Endodermal cell (in vitro differentiated cells): ENCODE results near the gene SUPT3H. TPM values are rescaled to one million over a fixed set of nuclear protein-coding genes. Genes with fewer than 3 reads are reported as not detected.

Source experiments
- DNase-seq: peaks from one replicate; pipeline ENCODE4 v3.0.0-alpha.2; 2017
- H3K27ac ChIP-seq: 2 replicates; pipeline ENCODE4 v1.5.1; 2013; ENCODE audit warnings: mild to moderate bottlenecking, low read depth, low read length, moderate library complexity
- H3K27me3 ChIP-seq: 2 replicates; pipeline ENCODE4 v1.6.1; 2013; ENCODE audit warnings: mild to moderate bottlenecking, low read length, moderate library complexity; ENCODE audit not compliant: insufficient read depth, control insufficient read depth, poor library complexity, severe bottlenecking
- H3K36me3 ChIP-seq: 2 replicates; pipeline ENCODE4 v1.7.0; 2013; ENCODE audit warnings: mild to moderate bottlenecking, low read length, moderate library complexity; ENCODE audit not compliant: control insufficient read depth, insufficient read depth
- H3K4me1 ChIP-seq: one replicate; pipeline ENCODE4 v1.7.0; 2013; ENCODE audit warnings: low read length; ENCODE audit not compliant: control insufficient read depth, insufficient read depth
- H3K4me3 ChIP-seq: 2 replicates; pipeline ENCODE4 v1.5.1; 2013; ENCODE audit warnings: mild to moderate bottlenecking, low read length, moderate library complexity
- H3K9ac ChIP-seq: 2 replicates; pipeline ENCODE4 v1.6.1; 2013; ENCODE audit warnings: mild to moderate bottlenecking, low read length, moderate library complexity; ENCODE audit not compliant: poor library complexity, severe bottlenecking; ENCODE audit errors: extremely low read depth
- H3K9me3 ChIP-seq: 2 replicates; pipeline ENCODE4 v1.6.1; 2013; ENCODE audit warnings: mild to moderate bottlenecking, low read length, moderate library complexity; ENCODE audit not compliant: control insufficient read depth
- H3K27ac Mint-ChIP-seq: 2 replicates; pipeline ENCODE4 v1.8.0; 2020; ENCODE audit warnings: mixed read lengths
- H3K27me3 Mint-ChIP-seq: 2 replicates; pipeline ENCODE4 v1.8.0; 2021; ENCODE audit warnings: mild to moderate bottlenecking, mixed read lengths; ENCODE audit not compliant: insufficient read depth
- H3K36me3 Mint-ChIP-seq: 2 replicates; pipeline ENCODE4 v1.8.0; 2020; ENCODE audit warnings: low read depth, mixed read lengths
- H3K4me1 Mint-ChIP-seq: 2 replicates; pipeline ENCODE4 v1.8.0; 2020; ENCODE audit warnings: mixed read lengths
- H3K4me3 Mint-ChIP-seq: 2 replicates; pipeline ENCODE4 v1.8.0; 2020; ENCODE audit warnings: mild to moderate bottlenecking, moderate library complexity, mixed read lengths
- H3K9me3 Mint-ChIP-seq: 2 replicates; pipeline ENCODE4 v1.8.0; 2020; ENCODE audit warnings: mild to moderate bottlenecking, mixed read lengths
- CTCF ChIP-seq: fragments of 200-600 bp; sonication (generic); conservative IDR thresholded peaks from 2 replicates; pipeline ENCODE4 v1.5.0; 2021; ENCODE audit warnings: antibody characterized with exemption, mild to moderate bottlenecking
- WGBS, 2 experiments: methylation state at CpG; one replicate each; pipeline versions ENCODE4 v1.1.5 to v1.1.7; 2013; ENCODE audit warnings: missing lambda C conversion rate in 2 of 2, mixed read lengths in 1 of 2; ENCODE audit not compliant: insufficient coverage in 1 of 2, insufficient read length in 1 of 2; 5-methylcytosine and 5-hydroxymethylcytosine counted together
- total RNA-seq, 2 donors: library from RNA; stranded (reverse); fragmentation: NEBNext Ultra II Directional in 1 of 2; extraction: Animal tissue kit (Norgen Biotek cat#: 25700) in 1 of 2; gene quantifications; 2 replicates in 1 of 2; 3 replicates in 1 of 2; pipeline ENCODE4 v1.2.1, GENCODE V29; 2021

Gene SUPT3H
- total RNA-seq, 2 donors from 2014 or later, result 32.4 to 34.7 TPM

GRCh38 chr6:45078432-45078831 is 299.3 kb downstream of the SUPT3H start:
- WGBS, 2 experiments, result 67% methylated on average over 1 of the region's 3 CpGs; no CpG with 5 or more reads in 1 of the 2 experiments
- H3K4me1 Mint-ChIP-seq, result peaks cover 4% of the 10 kb centered on the region

GRCh38 chr6:45076217-45076930 is 301.4 kb downstream of the SUPT3H start:
- WGBS, 2 experiments, result 91 to 100% methylated on average over 1 of the region's 2 CpGs
- no peak for TF ChIP-seq CTCF

More at GRCh38 chr6:45078432-45078831, 299.3 kb downstream of the SUPT3H start:
- no peak overlapping the region for H3K4me3 Mint-ChIP-seq
- Histone ChIP-seq H3K9ac (no peak overlapping the region), H3K27me3 (no peaks in the 10 kb centered on the region), H3K36me3 (no peaks in the 10 kb centered on the region), H3K4me1 (no peaks in the 10 kb centered on the region), H3K9me3 (peaks cover 27% of the 10 kb centered on the region), H3K27ac (no peak overlapping the region), H3K4me3 (no peak overlapping the region)
- no peaks in the 10 kb centered on the region for H3K27me3 Mint-ChIP-seq
- no peak for DNase-seq
- peaks cover 25% of the 10 kb centered on the region for H3K9me3 Mint-ChIP-seq
- no peak for TF ChIP-seq CTCF
- H3K36me3 Mint-ChIP-seq, result peaks cover 12% of the 10 kb centered on the region
- H3K27ac Mint-ChIP-seq, result no peak overlapping the region

GRCh38 chr6:45075246-45075645 is 302.5 kb downstream of the SUPT3H start:
- H3K27ac ChIP-seq, result no peak overlapping the region
- Mint-ChIP-seq H3K36me3 (peaks cover 12% of the 10 kb centered on the region), H3K4me1 (no peaks in the 10 kb centered on the region), H3K4me3 (no peak overlapping the region), H3K9me3 (peaks cover 25% of the 10 kb centered on the region), H3K27me3 (no peaks in the 10 kb centered on the region), H3K27ac (no peak overlapping the region)
- 83 to 96% methylated on average over 2 of the region's 2 CpGs for WGBS, 2 experiments
- TF ChIP-seq CTCF, result no peak
- no peak for DNase-seq
- no peak overlapping the region for H3K9ac ChIP-seq
- no peak overlapping the region for H3K4me3 ChIP-seq
- no peaks in the 10 kb centered on the region for H3K4me1 ChIP-seq
- H3K36me3 ChIP-seq, result no peaks in the 10 kb centered on the region
- H3K27me3 ChIP-seq, result no peaks in the 10 kb centered on the region
- H3K9me3 ChIP-seq, result peaks cover 27% of the 10 kb centered on the region

More at GRCh38 chr6:45076217-45076930, 301.4 kb downstream of the SUPT3H start:
- Histone ChIP-seq H3K9ac (no peak overlapping the region), H3K27ac (no peak overlapping the region), H3K27me3 (no peaks in the 10 kb centered on the region), H3K4me1 (no peaks in the 10 kb centered on the region), H3K36me3 (no peaks in the 10 kb centered on the region), H3K9me3 (peaks cover 27% of the 10 kb centered on the region), H3K4me3 (no peak overlapping the region)
- Mint-ChIP-seq H3K36me3 (peaks cover 12% of the 10 kb centered on the region), H3K9me3 (peaks cover 25% of the 10 kb centered on the region), H3K27ac (no peak overlapping the region), H3K4me1 (no peaks in the 10 kb centered on the region), H3K27me3 (no peaks in the 10 kb centered on the region), H3K4me3 (no peak overlapping the region)
- no peak for DNase-seq
